Lower leg skin (tissue), 3 donors: ENCODE results near the gene RTF2.

Source experiments
- CTCF ChIP-seq, 3 donors: fragments of 450-650 bp; IDR thresholded peaks; one replicate each; pipeline ENCODE4 v1.5.1; 2016; ENCODE audit warnings: antibody characterized with exemption in 3 of 3, mild to moderate bottlenecking in 3 of 3, moderate library complexity in 2 of 3
- POLR2A ChIP-seq, 2 donors: fragments of 450-650 bp; IDR thresholded peaks; one replicate each; pipeline ENCODE4 v1.6.1; 2016 to 2017; ENCODE audit warnings: antibody characterized with exemption in 2 of 2, mild to moderate bottlenecking in 1 of 2, moderate library complexity in 1 of 2

- TF ChIP-seq CTCF (IDR thresholded peaks at IDR 0.05) (no peak), POLR2A (IDR thresholded peaks at IDR 0.05) (no peak)
Measured at GRCh38 chr20:56445540-56445939, 22.9 kb upstream of the RTF2 start.
